Measurements from ENCODE around the gene NFIA. TPM values are rescaled to one million over a fixed set of nuclear protein-coding genes. Genes with fewer than 3 reads are reported as not detected.
A peak's percentile ranks its signal among the peaks of the same experiment; 100 is the strongest.

NFIA gene
- polyA plus RNA-seq, 3 donors = 1.4 to 5.3 (median 2.4) TPM

- H3K27me3 ChIP-seq (ENCODE audit: control insufficient read depth in 2 of 2, insufficient read depth in 2 of 2, low read length in 2 of 2) = no peaks in the 10 kb centered on the region
- no peak overlapping the region for H3K4me2 ChIP-seq (replicated peaks; ENCODE audit: extremely low read depth, low read length, poor library complexity, severe bottlenecking)
- WGBS (ENCODE audit: insufficient coverage) = no CpG with 5 or more reads among the region's 3 CpGs
- no peak for DNase-seq
- H3K27ac Mint-ChIP-seq = no peak overlapping the region
- no peak overlapping the region for H3K4me3 ChIP-seq (replicated peaks in 1 of 3; ENCODE audit: low read depth in 2 of 3, low read length in 3 of 3)
- no peak overlapping the region for H3K9ac ChIP-seq (ENCODE audit: insufficient read depth, low read length, poor library complexity, severe bottlenecking)
- H2AFZ ChIP-seq (ENCODE audit: insufficient read depth, low read depth, low read length, poor library complexity, severe bottlenecking) = no peak overlapping the region
- no peaks in the 10 kb centered on the region for H3K36me3 ChIP-seq (replicated peaks in 1 of 2; ENCODE audit: control insufficient read depth in 1 of 2, insufficient read depth in 2 of 2, low read length in 2 of 2)
- H4K20me1 ChIP-seq (ENCODE audit: insufficient read depth, low read length) = no peaks in the 10 kb centered on the region
- peaks cover 28% of the 10 kb centered on the region for H3K4me1 Mint-ChIP-seq
- no peak for TF ChIP-seq CTCF (IDR thresholded peaks at IDR 0.05)
- H3K4me1 ChIP-seq (ENCODE audit: control insufficient read depth in 1 of 2, insufficient read depth in 2 of 2, low read length in 2 of 2) = peaks cover 10 to 18% of the 10 kb centered on the region in 2 donors
- no peaks in the 10 kb centered on the region for H3K27me3 Mint-ChIP-seq (ENCODE audit: low read depth in 3 of 3)
- no peaks in the 10 kb centered on the region for H3K79me2 ChIP-seq (ENCODE audit: insufficient read depth, low read length)
- intact Hi-C loops (cut with micrococcal nuclease) = no loop called here
- no peak overlapping the region for H3K27ac ChIP-seq (ENCODE audit: low read depth in 1 of 2, low read length in 2 of 2)
- no peaks in the 10 kb centered on the region for H3K36me3 Mint-ChIP-seq
- no peak overlapping the region for H3K4me3 Mint-ChIP-seq
- H3K9me3 Mint-ChIP-seq = peaks cover 0 to 3% (median 0%) of the 10 kb centered on the region in 7 donors
- H3K9me3 ChIP-seq (replicated peaks in 1 of 2; ENCODE audit: control insufficient read depth in 1 of 2, insufficient read depth in 1 of 2, low read length in 2 of 2) = no peaks in the 10 kb centered on the region
Observed at GRCh38 chr1:61114178-61114870, 32.0 kb downstream of the NFIA start.

- no peak overlapping the region for H3K4me3 Mint-ChIP-seq
- H3K27me3 Mint-ChIP-seq (ENCODE audit: low read depth in 3 of 3) = no peaks in the 10 kb centered on the region
- Histone ChIP-seq H3K4me2 (replicated peaks; ENCODE audit: extremely low read depth, low read length, poor library complexity, severe bottlenecking) (peak overlapping the region; percentile 44), H3K9ac (ENCODE audit: insufficient read depth, low read length, poor library complexity, severe bottlenecking) (no peak overlapping the region), H3K27me3 (ENCODE audit: control insufficient read depth in 2 of 2, insufficient read depth in 2 of 2, low read length in 2 of 2) (no peaks in the 10 kb centered on the region), H4K20me1 (ENCODE audit: insufficient read depth, low read length) (no peaks in the 10 kb centered on the region), H3K4me1 (ENCODE audit: control insufficient read depth in 1 of 2, insufficient read depth in 2 of 2, low read length in 2 of 2) (peaks cover 10 to 18% of the 10 kb centered on the region in 2 donors), H3K4me3 (replicated peaks in 1 of 3; ENCODE audit: low read depth in 2 of 3, low read length in 3 of 3) (no peak overlapping the region), H2AFZ (ENCODE audit: insufficient read depth, low read depth, low read length, poor library complexity, severe bottlenecking) (no peak overlapping the region), H3K9me3 (replicated peaks in 1 of 2; ENCODE audit: control insufficient read depth in 1 of 2, insufficient read depth in 1 of 2, low read length in 2 of 2) (no peaks in the 10 kb centered on the region), H3K79me2 (ENCODE audit: insufficient read depth, low read length) (no peaks in the 10 kb centered on the region), H3K27ac (ENCODE audit: low read depth in 1 of 2, low read length in 2 of 2) (no peak overlapping the region), H3K36me3 (replicated peaks in 1 of 2; ENCODE audit: control insufficient read depth in 1 of 2, insufficient read depth in 2 of 2, low read length in 2 of 2) (no peaks in the 10 kb centered on the region)
- TF ChIP-seq CTCF (IDR thresholded peaks at IDR 0.05) = no peak
- peak in 1 of 3 donors; percentile 4 for DNase-seq
- peak overlapping the region in 1 of 7 donors; percentile 52 for H3K27ac Mint-ChIP-seq
- H3K4me1 Mint-ChIP-seq = peaks cover 29% of the 10 kb centered on the region
- H3K36me3 Mint-ChIP-seq = no peaks in the 10 kb centered on the region
- peaks cover 0 to 3% (median 0%) of the 10 kb centered on the region in 7 donors for H3K9me3 Mint-ChIP-seq
- WGBS (ENCODE audit: insufficient coverage) = 97% methylated on average over 5 of the region's 7 CpGs
- intact Hi-C loops (cut with micrococcal nuclease) = no loop called here
Observed at GRCh38 chr1:61115436-61115835, 33.1 kb downstream of the NFIA start.
